ENCODE data around the gene OR11G2.

GRCh38 chr14:20195911-20196310, 5.2 kb downstream of the OR11G2 start:
- TF ChIP-seq EZH2phosphoT487 (IDR thresholded peaks at IDR 0.05; ENCODE audit: borderline replicate concordance), result no peak
- peak; percentile 50 for TF ChIP-seq CTCF (conservative IDR thresholded peaks at IDR 0.05; ENCODE audit: low read length)

Measured in Loucy (cell line).